ENCODE results near the gene FASTK. TPM values are rescaled to one million over a fixed set of nuclear protein-coding genes. Genes with fewer than 3 reads are reported as not detected.

FASTK gene
- total and polyA plus RNA-seq, 4 donors, result 28.9 to 108 (median 89.9) TPM

DNA sequence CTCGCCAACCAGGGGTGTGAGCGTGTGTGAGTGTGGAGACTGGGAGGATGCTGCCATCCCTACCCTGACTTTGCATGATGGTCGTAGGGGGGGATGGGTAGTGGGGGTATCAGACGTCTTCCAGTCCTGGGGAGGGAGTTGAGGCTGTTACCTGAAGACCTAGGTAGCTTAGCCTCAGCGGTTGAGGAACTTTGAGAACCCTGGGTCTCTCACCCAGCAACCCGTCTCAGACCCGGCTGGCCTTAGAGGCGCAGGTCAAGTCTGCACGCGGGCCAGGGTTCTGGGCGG, 18.6 kb downstream of the FASTK start:
- WGBS, 2 donors, result 74 to 89% methylated on average over 10 to 11 of the region's 11 CpGs

DNA sequence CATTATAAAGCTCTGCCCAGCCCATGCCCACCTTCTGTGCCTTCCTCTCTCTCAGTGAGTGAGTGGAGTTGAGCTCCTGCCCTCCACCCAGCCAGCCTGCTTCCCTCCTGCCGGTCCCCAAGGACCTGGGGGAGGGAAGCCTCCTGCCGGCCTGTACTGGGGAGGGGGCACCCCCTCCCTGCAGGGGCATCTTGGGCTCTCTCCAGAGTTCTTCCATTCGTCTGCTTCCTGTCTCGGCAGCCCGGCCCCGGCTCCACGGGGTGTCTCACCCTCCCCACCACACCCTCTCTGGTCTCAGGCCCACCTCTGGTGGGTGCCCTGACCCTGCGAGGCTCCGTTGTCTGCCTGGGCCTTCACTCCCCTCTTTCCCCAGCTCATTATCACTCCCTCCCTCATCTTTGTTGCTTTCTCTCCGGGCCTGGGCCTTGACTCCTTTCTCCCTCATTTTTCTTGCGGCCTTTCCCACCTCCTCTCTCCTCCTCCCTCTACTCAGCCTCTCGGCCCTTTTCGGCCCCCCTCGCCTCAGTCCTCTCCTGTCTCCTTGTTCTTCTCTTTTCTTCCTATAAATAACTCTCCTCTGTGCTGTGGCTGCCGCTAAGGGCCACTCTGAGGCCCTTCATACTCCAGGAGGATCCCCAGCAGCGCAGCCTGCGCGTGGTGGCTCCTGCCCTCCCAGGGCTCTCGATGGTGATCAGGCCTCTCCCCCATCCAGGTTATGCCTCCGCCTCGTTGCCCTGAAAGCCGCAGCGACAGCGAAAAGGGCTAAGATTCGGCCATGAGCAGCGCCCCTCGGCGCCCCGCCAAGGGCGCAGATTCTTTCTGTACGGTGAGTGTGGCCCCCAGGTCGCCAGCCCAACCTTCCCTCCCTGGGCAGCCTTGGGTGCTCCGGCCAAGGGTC, 19.1 kb downstream of the FASTK start:
- peaks cover 12 to 44% (median 26%) of the 10 kb centered on the region in 5 donors for H3K4me1 ChIP-seq (ENCODE audit: control insufficient read depth in 5 of 5, insufficient read depth in 5 of 5, low read length in 5 of 5)
- no peak for DNase-seq
- no peak for ATAC-seq (ENCODE audit: insufficient read depth, low FRiP score)

More for the DNA sequence above, 18.6 kb downstream of the FASTK start:
- H3K36me3 ChIP-seq (ENCODE audit: control insufficient read depth in 4 of 4, insufficient read depth in 4 of 4, low read length in 4 of 4), result peaks cover 0 to 30% (median 15%) of the 10 kb centered on the region in 4 donors
- H3K27me3 ChIP-seq (ENCODE audit: control insufficient read depth in 3 of 3, insufficient read depth in 3 of 3, low read length in 2 of 3), result no peaks in the 10 kb centered on the region
- H3K27ac ChIP-seq (ENCODE audit: low read depth in 1 of 2, low read length in 1 of 2), result peak overlapping the region in 1 of 2 donors; percentile 35
- no peak for DNase-seq
- TF ChIP-seq, protein P1, sequence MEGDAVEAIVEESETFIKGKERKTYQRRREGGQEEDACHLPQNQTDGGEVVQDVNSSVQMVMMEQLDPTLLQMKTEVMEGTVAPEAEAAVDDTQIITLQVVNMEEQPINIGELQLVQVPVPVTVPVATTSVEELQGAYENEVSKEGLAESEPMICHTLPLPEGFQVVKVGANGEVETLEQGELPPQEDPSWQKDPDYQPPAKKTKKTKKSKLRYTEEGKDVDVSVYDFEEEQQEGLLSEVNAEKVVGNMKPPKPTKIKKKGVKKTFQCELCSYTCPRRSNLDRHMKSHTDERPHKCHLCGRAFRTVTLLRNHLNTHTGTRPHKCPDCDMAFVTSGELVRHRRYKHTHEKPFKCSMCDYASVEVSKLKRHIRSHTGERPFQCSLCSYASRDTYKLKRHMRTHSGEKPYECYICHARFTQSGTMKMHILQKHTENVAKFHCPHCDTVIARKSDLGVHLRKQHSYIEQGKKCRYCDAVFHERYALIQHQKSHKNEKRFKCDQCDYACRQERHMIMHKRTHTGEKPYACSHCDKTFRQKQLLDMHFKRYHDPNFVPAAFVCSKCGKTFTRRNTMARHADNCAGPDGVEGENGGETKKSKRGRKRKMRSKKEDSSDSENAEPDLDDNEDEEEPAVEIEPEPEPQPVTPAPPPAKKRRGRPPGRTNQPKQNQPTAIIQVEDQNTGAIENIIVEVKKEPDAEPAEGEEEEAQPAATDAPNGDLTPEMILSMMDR (IDR thresholded peaks at IDR 0.05; ENCODE audit: control extremely low read depth, extremely low read depth), result no peak
- no peak for ATAC-seq (ENCODE audit: insufficient read depth, low FRiP score)
- no peak overlapping the region for H3K4me3 ChIP-seq
- no peak overlapping the region for H3K9ac ChIP-seq (ENCODE audit: insufficient read depth in 1 of 2, low read length in 2 of 2)
- H3K9me3 ChIP-seq (ENCODE audit: control insufficient read depth in 4 of 4, insufficient read depth in 3 of 4, low read length in 3 of 4), result no peaks in the 10 kb centered on the region
- peaks cover 12 to 38% (median 21%) of the 10 kb centered on the region in 5 donors for H3K4me1 ChIP-seq (ENCODE audit: control insufficient read depth in 5 of 5, insufficient read depth in 5 of 5, low read length in 5 of 5)

DNA sequence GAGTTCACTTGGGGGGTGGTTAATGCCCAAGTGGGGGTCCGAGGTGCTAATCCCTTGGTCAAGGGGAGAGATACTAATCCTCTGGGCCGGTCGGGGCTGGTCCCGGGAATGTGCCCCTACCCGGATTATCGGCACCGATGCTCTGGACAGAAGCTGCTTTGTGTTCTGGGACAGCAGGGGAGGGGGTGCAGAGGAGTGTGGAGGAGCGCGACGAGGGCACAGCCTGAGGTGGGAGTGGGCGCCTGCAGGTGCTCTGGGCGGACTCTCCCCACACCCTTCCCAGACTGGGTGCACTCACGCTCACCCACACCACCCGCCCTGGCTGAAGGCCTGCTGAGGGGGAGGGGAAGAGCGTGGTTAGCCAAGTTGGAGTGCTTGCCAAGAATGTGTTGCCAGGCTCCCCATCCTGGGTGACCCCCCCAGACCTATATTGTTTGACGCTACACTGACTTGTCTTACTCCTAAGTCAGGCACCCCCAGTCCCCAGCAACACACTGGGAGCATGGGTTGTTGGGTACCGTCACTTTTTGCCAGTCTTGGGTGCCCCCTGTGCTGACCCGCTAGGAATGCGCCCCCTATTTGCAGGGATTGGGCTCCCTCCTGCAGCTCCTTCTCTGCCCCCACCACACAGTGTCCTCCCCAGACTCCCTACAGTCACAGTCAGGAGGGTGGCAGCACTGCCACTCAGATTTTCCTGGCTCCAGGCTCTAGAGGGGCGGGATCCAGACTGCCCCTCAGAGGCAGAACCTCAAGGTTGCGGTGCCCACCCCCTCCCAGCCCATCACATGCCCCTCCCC, 20.0 kb downstream of the FASTK start:
- Histone ChIP-seq H3K4me1 (ENCODE audit: control insufficient read depth in 5 of 5, insufficient read depth in 5 of 5, low read length in 5 of 5) (peaks cover 12 to 44% (median 26%) of the 10 kb centered on the region in 5 donors), H3K27ac (ENCODE audit: low read depth in 1 of 2, low read length in 1 of 2) (peak overlapping the region; percentile 37 to 96), H3K27me3 (ENCODE audit: control insufficient read depth in 3 of 3, insufficient read depth in 3 of 3, low read length in 2 of 3) (no peaks in the 10 kb centered on the region), H3K9me3 (ENCODE audit: control insufficient read depth in 4 of 4, insufficient read depth in 3 of 4, low read length in 3 of 4) (no peaks in the 10 kb centered on the region), H3K4me3 (peak overlapping the region; percentile 63), H3K9ac (ENCODE audit: insufficient read depth in 1 of 2, low read length in 2 of 2) (peak overlapping the region in 1 of 2 donors; percentile 34), H3K36me3 (ENCODE audit: control insufficient read depth in 4 of 4, insufficient read depth in 4 of 4, low read length in 4 of 4) (peaks cover 0 to 18% (median 10%) of the 10 kb centered on the region in 4 donors)
- TF ChIP-seq, protein P1 (IDR thresholded peaks at IDR 0.05; ENCODE audit: control extremely low read depth, extremely low read depth), result no peak
- ATAC-seq (ENCODE audit: insufficient read depth, low FRiP score), result no peak
- 14 to 22% methylated on average over 21 of the region's 21 CpGs for WGBS, 2 donors
- peak in 2 of 3 donors; percentile 30 to 39 for DNase-seq

More for the DNA sequence above, 19.1 kb downstream of the FASTK start:
- no peak overlapping the region for H3K4me3 ChIP-seq
- H3K9ac ChIP-seq (ENCODE audit: insufficient read depth in 1 of 2, low read length in 2 of 2), result no peak overlapping the region
- peak overlapping the region in 1 of 2 donors; percentile 35 for H3K27ac ChIP-seq (ENCODE audit: low read depth in 1 of 2, low read length in 1 of 2)
- TF ChIP-seq, protein P1 (IDR thresholded peaks at IDR 0.05; ENCODE audit: control extremely low read depth, extremely low read depth), result no peak
- H3K27me3 ChIP-seq (ENCODE audit: control insufficient read depth in 3 of 3, insufficient read depth in 3 of 3, low read length in 2 of 3), result no peaks in the 10 kb centered on the region
- WGBS, 2 donors, result 56 to 85% methylated on average over 30 to 33 of the region's 33 CpGs
- H3K9me3 ChIP-seq (ENCODE audit: control insufficient read depth in 4 of 4, insufficient read depth in 3 of 4, low read length in 3 of 4), result no peaks in the 10 kb centered on the region
- H3K36me3 ChIP-seq (ENCODE audit: control insufficient read depth in 4 of 4, insufficient read depth in 4 of 4, low read length in 4 of 4), result peaks cover 0 to 24% (median 15%) of the 10 kb centered on the region in 4 donors

All from lung (tissue), 12 donors.